Activated naive CD8-positive, alpha-beta T cell (primary cell): Measurements from ENCODE around the gene LMF1.
"Not testable (repeated sequence)": the region's sequence is repeated elsewhere in the genome, so short reads cannot be mapped to it uniquely, and the experiment has no call there.

ENCODE experiments used
- H3K27ac Mint-ChIP-seq: one replicate; pipeline ENCODE4 v1.8.0; 2021; ENCODE audit warnings: mixed read lengths
- H3K27me3 Mint-ChIP-seq: one replicate; pipeline ENCODE4 v1.8.0; 2021; ENCODE audit warnings: mixed read lengths
- H3K36me3 Mint-ChIP-seq: one replicate; pipeline ENCODE4 v1.8.0; 2021; ENCODE audit warnings: mixed read lengths
- H3K4me1 Mint-ChIP-seq: one replicate; pipeline ENCODE4 v1.8.0; 2021; ENCODE audit warnings: low read depth, mixed read lengths
- H3K4me3 Mint-ChIP-seq: one replicate; pipeline ENCODE4 v1.8.0; 2021; ENCODE audit warnings: mild to moderate bottlenecking, mixed read lengths
- H3K9me3 Mint-ChIP-seq: one replicate; pipeline ENCODE4 v1.8.0; 2021; ENCODE audit warnings: low read depth, mixed read lengths

The LMF1 gene

GRCh38 chr16:848510-849253, 122.1 kb downstream of the LMF1 start:
- H3K4me1 Mint-ChIP-seq = no peaks in the 10 kb centered on the region
- H3K27ac Mint-ChIP-seq = no peak overlapping the region
- H3K4me3 Mint-ChIP-seq = no peak overlapping the region
- H3K27me3 Mint-ChIP-seq = no peaks in the 10 kb centered on the region
- no peaks in the 10 kb centered on the region for H3K9me3 Mint-ChIP-seq
- peaks cover 2% of the 10 kb centered on the region for H3K36me3 Mint-ChIP-seq

GRCh38 chr16:847681-848445, 122.9 kb downstream of the LMF1 start:
- Mint-ChIP-seq H3K27ac (no peak overlapping the region), H3K9me3 (no peaks in the 10 kb centered on the region), H3K36me3 (no peaks in the 10 kb centered on the region), H3K4me1 (no peaks in the 10 kb centered on the region), H3K4me3 (no peak overlapping the region), H3K27me3 (no peaks in the 10 kb centered on the region)

DNA sequence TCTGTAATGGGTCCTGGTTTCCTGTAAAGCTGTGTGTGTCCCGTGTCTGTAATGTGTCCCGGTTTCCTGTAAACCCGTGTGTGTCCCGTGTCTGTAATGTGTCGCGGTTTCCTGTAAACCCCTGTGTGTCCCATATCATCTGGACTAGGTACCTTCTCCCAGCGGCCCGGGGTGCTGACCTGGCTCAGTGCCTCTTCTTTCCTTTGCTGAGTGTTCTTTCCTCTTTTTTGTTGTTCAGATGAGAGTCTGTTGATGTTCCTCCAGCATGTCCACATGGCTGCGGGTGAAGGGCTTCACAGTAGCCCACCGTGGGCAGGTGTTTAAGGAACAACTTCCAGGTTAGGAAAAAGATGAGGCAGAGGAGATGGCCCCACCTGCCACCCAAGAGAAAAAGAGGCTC, 123.6 kb downstream of the LMF1 start:
- no peak overlapping the region for H3K27ac Mint-ChIP-seq
- no peaks in the 10 kb centered on the region for H3K4me1 Mint-ChIP-seq
- H3K4me3 Mint-ChIP-seq = no peak overlapping the region
- H3K9me3 Mint-ChIP-seq = no peaks in the 10 kb centered on the region
- H3K27me3 Mint-ChIP-seq = no peaks in the 10 kb centered on the region
- no peaks in the 10 kb centered on the region for H3K36me3 Mint-ChIP-seq

- Mint-ChIP-seq H3K9me3 (no peaks in the 10 kb centered on the region), H3K4me1 (no peaks in the 10 kb centered on the region), H3K36me3 (no peaks in the 10 kb centered on the region), H3K27me3 (no peaks in the 10 kb centered on the region), H3K4me3 (no peak overlapping the region), H3K27ac (no peak overlapping the region)
These were observed 125.4 kb downstream of the LMF1 start for GRCh38 chr16:845351-845745.

DNA sequence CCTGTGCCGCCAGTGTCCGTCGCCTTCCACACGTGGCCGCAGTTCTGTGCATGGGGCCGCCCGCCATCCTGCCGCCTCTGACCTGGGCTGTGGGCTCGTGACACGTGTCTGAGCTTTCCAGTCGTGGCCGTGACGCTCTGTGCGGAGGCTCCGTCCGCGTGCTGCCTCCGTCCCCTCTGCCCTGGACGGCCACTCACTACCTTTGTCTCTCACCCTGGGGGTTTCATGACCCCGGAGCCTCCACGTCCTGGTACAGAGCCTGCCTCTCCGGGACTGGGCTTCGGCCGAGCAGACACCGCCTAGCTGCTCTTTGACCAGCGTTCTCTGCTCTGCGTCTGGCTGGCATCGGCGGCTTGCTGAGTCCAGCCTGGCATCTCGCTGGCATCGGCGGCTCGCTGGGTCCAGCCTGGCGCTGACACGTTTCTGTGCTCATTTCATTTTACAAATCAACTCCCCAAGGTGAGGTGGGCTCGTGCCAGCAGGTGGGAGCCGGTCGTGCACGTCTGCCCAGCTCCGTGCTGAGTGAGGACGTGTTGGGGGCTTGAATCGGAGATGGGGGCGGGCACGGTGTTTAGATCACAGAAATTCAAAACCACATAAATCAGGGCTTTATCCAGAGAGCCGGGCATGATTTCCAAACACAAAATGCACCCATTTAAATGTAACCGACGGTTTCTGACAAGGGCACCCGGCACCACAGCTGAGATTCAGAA, 126.0 kb downstream of the LMF1 start:
- Mint-ChIP-seq H3K27me3 (no peaks in the 10 kb centered on the region), H3K4me3 (no peak overlapping the region), H3K27ac (no peak overlapping the region), H3K4me1 (no peaks in the 10 kb centered on the region), H3K36me3 (no peaks in the 10 kb centered on the region), H3K9me3 (no peaks in the 10 kb centered on the region)

DNA sequence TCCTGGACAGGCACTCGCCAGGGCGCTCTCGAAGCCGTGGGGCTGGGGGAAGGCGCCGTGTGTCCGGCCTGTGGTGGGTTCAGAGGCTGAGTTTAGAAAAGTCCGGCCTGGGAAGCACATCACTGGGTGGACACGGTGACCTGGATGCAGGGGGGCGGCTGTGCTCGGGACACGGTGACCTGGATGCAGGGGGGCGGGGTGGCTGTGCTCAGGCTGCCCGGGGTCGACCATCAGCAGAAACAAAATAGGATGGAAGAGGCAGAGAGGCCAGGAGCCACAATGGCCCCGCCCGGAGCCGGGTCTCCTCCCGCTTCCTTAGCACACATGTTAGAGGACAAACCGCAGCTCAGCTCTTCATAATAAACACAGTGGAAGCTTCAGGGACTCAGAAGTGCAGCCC, 127.0 kb downstream of the LMF1 start:
- Mint-ChIP-seq H3K4me3 (no peak overlapping the region), H3K27ac (no peak overlapping the region), H3K36me3 (no peaks in the 10 kb centered on the region), H3K27me3 (no peaks in the 10 kb centered on the region), H3K9me3 (no peaks in the 10 kb centered on the region), H3K4me1 (no peaks in the 10 kb centered on the region)

GRCh38 chr16:842711-843560, 127.8 kb downstream of the LMF1 start:
- Mint-ChIP-seq H3K27me3 (no peaks in the 10 kb centered on the region), H3K9me3 (no peaks in the 10 kb centered on the region), H3K36me3 (no peaks in the 10 kb centered on the region), H3K4me1 (no peaks in the 10 kb centered on the region), H3K27ac (no peak overlapping the region), H3K4me3 (no peak overlapping the region)

DNA sequence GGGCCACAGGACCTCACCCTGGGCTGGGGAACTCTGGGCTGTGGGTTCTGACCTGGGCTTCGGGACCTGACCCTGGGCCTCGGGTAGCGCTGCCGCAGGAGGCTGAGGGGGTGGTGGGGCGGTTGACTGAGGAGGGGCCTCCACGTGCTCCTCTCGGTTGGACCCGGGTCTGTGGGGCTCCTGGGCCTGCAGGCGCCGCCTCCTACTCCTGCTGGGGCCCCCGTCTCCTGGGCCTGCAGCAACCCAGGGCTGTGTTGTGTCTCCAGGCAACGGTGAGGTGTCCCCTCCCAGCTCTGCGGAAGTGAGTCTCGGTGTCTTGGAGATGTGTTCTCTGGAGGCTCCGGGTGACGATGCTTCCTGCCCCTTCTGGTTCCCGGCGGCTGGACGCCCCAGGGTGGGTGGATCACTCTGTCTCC, 128.7 kb downstream of the LMF1 start:
- Mint-ChIP-seq H3K4me3 (no peak overlapping the region), H3K27ac (no peak overlapping the region), H3K9me3 (no peaks in the 10 kb centered on the region), H3K27me3 (no peaks in the 10 kb centered on the region), H3K4me1 (no peaks in the 10 kb centered on the region), H3K36me3 (no peaks in the 10 kb centered on the region)

DNA sequence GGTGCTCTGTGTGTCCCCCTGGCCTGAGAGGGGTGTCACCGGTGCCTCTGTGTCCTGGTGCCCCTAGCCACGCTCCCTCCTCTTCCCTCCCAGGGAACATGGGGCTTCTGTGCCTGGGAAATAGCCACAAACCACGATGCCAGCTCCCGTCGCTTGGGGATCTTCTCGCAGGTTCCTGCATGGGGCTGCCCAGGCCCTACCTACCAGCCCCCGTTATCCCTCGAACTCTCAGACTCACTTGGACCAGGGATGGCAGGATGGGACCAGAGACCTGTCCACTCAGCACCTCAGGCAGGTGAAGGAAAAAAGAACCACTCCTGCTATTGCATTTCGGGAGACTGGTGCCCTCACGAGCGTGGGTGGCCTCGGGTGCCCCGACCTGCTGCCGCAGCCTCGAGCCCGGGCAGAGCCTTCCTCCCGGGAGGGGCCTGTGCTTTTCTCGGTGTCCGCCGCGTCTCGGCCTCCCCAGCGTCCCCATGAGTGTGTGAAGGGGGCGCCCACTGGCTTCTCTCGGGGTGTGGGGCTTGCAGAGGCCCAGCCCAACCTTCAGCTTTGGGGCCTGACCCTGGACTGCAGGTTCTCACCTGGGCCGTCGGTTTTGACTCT, 129.2 kb downstream of the LMF1 start:
- no peaks in the 10 kb centered on the region for H3K27me3 Mint-ChIP-seq
- no peaks in the 10 kb centered on the region for H3K36me3 Mint-ChIP-seq
- no peaks in the 10 kb centered on the region for H3K4me1 Mint-ChIP-seq
- H3K9me3 Mint-ChIP-seq = peaks cover under 1% of the 10 kb centered on the region
- no peak overlapping the region for H3K27ac Mint-ChIP-seq
- no peak overlapping the region for H3K4me3 Mint-ChIP-seq

DNA sequence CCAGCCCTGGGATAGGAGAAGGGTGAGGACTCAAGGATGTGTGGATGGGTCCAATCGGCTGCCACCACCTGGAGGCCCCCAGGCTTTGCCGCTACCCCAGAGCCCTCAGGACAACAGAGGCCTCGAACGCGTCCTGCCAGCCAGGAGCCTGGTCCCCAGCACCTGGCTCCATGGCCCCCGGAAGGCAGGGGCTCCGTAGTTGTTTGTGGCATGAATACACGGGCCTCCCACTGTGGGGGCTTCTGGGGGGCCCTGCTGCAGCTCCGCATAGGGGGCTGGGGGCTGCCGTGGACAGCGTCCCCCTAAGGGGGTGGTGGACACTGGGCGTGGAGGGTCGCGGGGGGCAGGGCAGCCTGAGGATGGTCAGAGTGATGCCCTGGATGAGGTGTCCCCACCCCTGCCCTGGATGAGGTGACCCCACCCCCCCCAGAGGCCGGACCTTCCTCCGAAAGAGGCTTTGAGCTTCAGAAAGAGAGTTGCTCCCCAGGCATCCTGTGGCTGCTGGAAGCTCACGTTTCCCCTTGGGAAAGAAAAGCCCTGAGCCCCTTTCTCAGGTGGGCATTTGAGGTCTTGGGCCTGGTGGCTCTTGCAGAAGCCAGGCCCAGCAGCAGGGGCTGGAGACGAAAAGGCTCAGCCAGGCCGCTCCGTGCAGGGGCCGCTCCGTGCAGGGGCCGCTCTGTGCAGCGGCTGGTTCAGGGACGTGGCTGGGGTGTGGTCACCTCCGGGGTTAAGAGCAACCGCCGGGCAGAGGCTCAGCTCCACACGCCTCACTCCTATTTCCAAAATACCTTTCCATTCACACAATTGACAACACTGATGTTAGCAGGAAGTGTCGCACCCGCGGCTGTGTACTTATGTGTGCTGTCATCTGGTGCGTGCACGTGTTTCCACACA, 130.0 kb downstream of the LMF1 start:
- no peaks in the 10 kb centered on the region for H3K27me3 Mint-ChIP-seq
- no peaks in the 10 kb centered on the region for H3K4me1 Mint-ChIP-seq
- no peak overlapping the region for H3K4me3 Mint-ChIP-seq
- H3K27ac Mint-ChIP-seq = no peak overlapping the region
- H3K9me3 Mint-ChIP-seq = peaks cover 6% of the 10 kb centered on the region
- no peaks in the 10 kb centered on the region for H3K36me3 Mint-ChIP-seq

DNA sequence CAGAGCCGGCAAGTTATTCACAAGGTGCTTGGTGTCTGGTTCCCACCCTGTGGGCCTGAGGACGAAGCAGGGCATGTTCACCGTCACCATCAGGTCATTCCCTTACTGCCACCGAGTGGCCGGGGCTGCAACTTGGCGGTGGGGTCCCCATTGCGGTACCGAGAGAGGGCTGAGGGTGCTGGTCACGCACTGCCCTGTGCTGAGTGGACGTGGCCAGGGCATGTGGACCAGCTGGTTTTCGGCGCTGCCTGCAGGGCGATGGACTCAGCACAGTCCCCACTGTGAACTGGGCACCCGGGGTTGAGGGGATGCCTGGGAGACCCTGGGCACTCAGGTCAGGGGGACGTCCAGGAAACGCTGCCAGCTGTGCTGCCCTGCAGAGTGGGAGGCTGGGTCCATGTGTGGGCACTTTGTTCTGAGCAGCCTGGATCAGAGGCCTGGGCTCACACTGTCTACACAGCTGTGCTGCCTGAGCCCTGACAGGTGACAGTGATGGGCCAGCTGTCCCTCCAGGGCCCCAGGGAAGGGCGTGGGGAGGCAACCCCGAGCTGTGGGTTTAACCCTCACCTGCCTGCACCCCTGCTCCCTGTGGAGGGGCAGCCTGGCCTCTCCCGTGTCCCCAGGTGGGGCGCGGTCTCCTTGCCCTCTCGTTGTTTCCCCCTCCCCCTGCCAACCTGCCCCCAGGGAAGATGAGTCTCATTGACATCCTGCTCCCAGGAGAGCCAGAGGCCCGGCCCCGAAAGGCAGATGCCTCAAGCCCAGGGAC, 131.0 kb downstream of the LMF1 start:
- Mint-ChIP-seq H3K27ac (no peak overlapping the region), H3K27me3 (no peaks in the 10 kb centered on the region), H3K36me3 (no peaks in the 10 kb centered on the region), H3K4me1 (no peaks in the 10 kb centered on the region), H3K9me3 (peaks cover 6% of the 10 kb centered on the region), H3K4me3 (no peak overlapping the region)

DNA sequence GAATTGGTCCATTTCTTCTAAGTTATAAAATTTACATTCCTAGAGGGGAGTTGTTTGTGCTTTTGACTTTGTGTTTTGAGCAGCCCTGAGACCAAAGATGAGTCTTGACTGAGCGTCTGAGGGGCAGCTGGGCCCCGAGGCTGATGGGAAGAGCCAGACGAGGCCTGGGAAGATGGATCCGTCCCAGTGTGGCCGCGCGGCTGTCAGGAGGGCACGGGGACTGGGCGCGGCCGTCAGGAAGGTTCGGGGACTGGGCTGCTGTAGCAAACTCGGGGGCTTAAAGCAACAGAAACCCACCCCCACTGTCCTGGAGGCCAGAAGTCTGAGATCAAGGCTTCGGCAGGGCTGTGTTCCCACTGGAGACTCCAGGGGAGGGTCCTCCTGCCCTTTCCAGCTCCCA, 132.0 kb downstream of the LMF1 start:
- Mint-ChIP-seq H3K4me1 (no peaks in the 10 kb centered on the region), H3K27ac (no peak overlapping the region), H3K9me3 (peaks cover 6% of the 10 kb centered on the region), H3K36me3 (no peaks in the 10 kb centered on the region), H3K27me3 (no peaks in the 10 kb centered on the region), H3K4me3 (no peak overlapping the region)

GRCh38 chr16:836822-837221, 134.0 kb downstream of the LMF1 start:
- H3K9me3 Mint-ChIP-seq, H3K4me3 Mint-ChIP-seq, H3K36me3 Mint-ChIP-seq, H3K27ac Mint-ChIP-seq, H3K27me3 Mint-ChIP-seq, H3K4me1 Mint-ChIP-seq: not testable (repeated sequence)
